Measurements from ENCODE around the gene RAB24.
"Not testable (repeated sequence)": the region's sequence is repeated elsewhere in the genome, so short reads cannot be mapped to it uniquely, and the experiment has no call there.

RAB24 gene

DNA sequence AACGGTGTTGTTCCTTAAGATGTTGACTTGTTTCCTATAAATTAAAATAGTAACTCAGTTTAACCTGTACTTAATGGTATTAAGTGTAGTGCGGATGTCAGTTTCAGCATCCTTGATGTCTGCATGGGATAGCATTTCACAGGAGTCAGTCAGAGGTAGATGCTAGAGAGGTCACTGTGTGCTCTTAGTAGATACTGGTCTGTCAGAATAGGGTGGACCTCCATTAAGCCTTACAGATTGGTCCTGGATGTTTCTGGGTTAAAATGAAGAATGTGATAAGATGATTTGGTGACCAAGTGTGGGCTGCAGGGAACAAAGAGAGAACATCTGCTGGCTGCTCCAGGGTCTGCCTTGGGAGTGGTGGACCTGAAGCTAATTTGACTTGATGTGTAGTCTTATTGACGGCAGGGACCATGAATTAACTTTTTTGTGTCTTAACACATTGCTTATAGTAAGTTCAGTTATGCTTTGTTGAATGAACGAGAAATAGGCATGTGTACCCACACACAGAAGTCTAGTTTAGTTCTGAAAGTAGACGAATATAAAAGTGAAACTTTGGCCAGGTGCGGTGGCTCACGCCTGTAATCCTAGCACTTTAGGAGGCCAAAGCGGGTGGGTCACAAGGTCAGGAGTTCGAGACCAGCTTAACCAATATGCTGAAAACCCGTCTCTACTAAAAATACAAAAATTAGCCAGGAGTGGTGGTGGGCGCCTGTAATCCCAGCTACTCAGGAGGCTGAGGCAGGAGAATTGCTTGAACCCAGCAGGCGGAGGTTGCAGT is 12.5 kb downstream of the RAB24 start:
- DNase-seq: no peak

- DNase-seq: no peak
Measured at GRCh38 chr5:177288191-177288590, 15.3 kb downstream of the RAB24 start.

DNA sequence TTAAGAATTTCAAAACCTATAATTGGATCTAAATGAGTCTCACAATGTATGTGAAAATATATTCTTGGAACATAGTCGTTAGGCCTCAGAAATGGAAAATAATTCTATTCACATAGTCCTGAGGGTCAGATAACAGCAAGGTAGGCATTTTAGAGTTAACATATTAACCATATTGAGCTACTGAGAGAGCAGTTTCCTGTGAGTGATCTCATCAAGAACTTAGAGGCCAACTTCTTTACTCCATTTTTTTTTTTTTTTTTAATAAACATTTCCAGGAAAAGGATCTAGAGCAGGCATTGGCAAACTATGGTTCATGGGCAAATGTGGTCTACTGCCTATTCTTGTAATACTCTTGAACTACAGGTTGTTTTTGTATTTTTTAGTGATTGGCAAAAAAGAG is 26.6 kb downstream of the RAB24 start:
- no peak for DNase-seq

DNA sequence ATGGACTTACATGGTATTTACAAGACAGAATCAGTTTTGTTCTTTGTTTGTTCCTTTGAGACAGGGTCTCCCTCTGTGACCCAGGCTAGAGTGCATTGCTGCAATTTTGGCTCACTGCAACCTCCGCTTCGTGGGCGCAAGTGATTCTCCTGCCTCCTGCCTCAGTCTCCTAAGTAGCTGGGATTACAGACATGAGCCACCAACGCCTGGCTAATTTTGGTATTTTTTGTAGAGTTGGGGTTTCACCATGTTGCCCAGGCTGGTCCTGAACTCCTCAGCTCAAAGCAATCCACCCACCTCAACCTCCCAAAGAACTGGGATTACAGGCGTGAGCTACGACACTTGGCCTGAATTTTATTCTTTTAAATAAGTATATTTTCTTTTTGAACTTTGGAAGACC is 27.6 kb downstream of the RAB24 start:
- DNase-seq: no peak

DNA sequence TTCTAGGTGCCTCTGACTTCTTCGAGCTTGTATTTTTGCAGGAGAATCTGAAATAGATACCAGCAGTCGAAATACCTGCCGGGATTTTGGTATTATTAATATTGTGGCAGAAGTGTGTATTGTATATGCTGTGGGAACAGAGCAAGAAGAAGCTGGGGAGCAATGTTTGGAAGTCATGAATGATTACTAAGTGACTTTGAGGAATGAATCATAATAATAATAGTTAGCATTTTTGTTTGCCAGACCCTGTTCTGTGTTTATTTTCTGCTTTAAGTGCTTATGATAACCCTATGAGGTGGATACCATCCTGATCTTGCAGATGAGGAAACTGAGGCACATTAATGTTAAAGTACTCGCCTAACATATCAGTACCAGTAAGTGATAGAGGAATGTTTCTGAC is 32.4 kb downstream of the RAB24 start:
- DNase-seq: no peak

DNA sequence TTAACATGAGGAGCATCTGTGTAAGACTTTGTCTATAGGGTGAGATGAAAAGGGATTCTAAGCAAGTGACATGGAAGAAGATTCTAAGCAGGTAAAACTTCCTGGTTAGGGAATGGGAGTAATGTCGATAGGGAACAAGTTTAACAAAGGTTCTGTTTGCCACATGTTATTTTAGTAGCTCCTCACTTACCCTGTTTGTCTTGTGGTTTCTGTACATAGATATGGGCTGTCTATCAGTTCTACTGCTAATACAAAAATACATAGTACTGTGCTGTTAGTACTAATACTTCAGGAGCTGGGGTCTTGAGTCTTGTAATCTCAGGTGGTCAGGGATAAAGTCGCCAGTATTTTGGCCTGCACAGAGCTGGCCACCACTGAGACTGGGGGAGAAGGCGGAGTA is 32.9 kb downstream of the RAB24 start:
- no peak for DNase-seq

- DNase-seq: no peak
Measured at GRCh38 chr5:177269976-177270375, 33.5 kb downstream of the RAB24 start.

- no peak for DNase-seq
Measured at GRCh38 chr5:177269232-177269895, 34.2 kb downstream of the RAB24 start.

DNA sequence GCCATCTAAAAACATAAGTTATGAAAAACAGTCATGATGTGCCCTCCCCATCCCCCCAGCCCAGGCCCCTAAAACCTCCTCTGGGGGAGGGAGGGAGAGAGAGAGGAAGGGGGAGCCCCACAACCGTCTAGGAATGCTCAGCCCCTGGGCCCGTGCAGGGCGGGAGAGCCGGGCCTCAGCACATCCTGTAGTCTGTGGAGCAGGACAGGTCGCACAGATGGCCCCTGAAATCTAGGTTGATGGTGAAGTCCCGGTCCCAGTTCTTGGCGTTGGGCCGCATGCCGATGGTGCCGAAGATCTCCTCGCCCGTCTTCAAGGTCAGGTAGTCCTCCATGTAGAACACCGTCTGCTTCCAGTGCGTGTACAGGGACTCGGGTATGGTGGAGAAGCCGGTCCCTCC is 38.1 kb downstream of the RAB24 start:
- no peak for DNase-seq

- no peak for DNase-seq
Measured at GRCh38 chr5:177264178-177264577, 39.3 kb downstream of the RAB24 start.

DNA sequence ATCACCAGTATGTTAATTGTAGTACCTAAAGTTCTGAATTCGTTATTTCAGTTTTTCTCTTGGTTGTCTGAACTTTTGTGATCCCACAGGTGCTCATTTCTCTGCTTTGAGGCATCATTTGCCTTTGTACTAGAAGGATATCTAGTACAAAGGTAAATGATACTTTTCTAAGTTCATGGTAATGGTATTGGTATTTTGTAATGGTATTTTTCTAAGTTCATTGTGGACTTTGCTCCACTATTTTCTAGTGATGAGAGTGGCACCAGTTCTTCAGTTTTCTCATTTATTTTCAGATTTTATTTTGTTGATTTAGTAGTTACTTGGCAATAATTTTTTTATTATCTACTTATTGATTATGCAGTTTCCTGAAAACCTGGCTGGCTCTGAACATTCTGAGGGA is 42.0 kb downstream of the RAB24 start:
- DNase-seq: no peak

DNA sequence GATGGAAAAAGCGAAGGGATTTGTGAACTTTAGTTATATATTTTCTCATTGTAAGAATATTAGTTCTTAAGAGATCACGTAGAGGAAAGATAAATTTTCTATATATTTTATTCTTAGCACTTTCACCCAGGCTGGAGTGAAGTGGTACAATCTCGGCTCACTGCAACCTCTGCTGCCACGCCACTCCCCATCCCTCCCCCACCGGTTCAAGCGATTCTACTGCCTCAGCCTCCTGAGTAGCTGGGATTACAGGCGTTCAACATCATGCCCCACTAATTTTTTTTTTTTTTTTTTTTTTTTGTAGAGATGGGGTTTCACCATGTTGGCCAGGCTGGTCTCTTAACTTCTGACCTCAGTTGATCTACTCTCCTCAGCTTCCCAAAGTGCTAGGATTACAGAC is 42.6 kb downstream of the RAB24 start:
- DNase-seq: no peak

DNA sequence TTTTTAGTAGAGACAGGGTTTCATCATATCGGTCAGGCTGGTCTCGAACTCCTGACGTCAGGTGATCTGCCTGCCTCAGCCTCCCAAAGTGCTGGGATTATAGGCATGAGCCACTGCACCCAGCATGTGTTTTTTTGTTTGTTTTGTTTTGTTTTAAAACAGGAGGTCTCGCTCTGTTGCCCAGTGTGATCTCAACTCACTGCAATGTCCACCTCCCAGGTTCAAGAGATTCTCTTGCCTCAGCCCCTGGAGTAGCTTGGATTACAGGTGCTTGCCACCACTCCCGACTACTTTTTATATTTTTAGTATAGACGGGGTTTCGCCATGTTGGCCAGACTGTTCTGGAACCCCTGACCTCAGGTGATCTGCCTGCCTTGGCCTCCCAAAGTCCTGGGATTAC is 44.8 kb downstream of the RAB24 start:
- not testable (repeated sequence) for DNase-seq

DNA sequence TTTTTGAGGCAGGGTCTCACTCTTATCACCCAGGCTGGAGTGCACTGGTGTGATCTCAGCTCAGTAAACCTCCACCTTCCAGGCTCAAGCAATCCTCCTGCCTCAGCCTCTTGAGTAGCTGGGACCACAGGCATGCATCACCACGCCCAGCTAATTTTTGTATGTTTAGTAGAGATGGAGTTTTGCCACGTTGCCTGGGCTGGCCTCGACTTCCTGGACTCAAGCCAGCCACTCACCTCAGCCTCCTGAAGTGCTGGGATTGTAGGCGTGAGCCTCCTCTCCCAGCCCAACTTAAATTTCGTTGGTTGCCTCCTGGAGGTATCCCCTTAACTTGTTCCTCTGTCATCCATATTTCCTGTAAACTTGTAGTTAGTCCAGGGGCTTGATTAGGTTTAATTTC is 47.2 kb downstream of the RAB24 start:
- no peak for DNase-seq

DNA sequence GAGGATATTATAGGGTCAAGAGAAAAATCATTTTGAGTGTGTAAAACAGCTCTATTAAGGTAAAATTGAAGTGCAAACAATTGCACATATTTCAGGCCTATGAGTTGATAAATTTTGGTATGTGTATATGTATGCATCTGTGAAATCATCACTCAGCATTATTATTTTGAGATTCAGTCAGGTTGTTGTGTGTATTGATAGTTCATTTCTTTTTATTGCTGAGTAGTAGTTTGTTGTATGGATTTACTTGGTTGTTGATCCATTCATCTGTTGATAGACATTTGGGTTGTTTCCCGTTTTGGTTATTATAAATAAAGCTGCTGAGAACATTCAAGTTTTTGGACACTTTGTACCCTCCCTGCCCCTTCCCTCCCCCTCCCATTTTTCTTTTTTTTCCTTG is 50.3 kb downstream of the RAB24 start:
- DNase-seq: no peak

All from left hindlimb (tissue), 1 donor.